ENCODE measurements around the gene RCBTB1. TPM values are rescaled to one million over a fixed set of nuclear protein-coding genes. Genes with fewer than 3 reads are reported as not detected.

Gene RCBTB1
- total and polyA plus RNA-seq, 10 of the 15 experiments (the other 5 are each of a cell fraction or from before 2014, with no cell fraction given) = 5.1 to 13.5 (median 11.2) TPM

DNA sequence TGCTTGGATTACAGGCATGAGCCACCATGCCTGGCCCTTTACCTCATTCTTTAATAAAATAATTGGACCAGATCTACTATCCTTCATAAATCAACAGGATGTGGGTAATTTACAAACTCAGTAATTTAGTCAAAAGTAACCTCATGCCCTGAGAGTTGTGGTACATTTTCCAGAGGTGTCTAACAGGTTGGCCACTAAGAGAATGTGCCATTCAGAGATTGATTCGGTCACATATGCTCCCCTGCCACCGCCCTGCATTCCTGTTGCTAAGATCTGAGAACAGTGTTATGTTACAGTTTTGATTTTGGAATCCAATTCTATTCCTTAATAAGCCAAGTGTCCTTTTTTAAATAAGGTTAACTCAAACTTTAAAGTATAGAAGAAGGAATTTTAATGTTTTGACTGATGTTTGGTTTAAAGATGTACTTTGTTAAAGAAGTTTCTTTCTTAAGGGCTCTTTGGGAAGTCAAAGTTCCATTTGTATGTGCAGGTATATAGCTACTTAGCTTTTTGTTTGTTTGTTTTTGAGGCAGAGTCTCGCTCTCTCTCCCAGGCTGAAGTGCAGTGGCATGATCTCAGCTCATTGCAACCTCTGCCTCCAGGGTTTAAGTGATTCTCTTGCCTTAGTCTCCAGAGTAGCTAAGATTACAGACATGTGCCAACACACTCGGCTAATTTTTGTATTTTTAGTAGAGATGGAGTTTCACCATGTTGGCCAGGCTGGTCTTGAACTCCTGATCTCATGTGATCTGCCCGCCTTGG lies 60.4 kb downstream of the RCBTB1 start (continued):
- TF ChIP-seq, protein P1, sequence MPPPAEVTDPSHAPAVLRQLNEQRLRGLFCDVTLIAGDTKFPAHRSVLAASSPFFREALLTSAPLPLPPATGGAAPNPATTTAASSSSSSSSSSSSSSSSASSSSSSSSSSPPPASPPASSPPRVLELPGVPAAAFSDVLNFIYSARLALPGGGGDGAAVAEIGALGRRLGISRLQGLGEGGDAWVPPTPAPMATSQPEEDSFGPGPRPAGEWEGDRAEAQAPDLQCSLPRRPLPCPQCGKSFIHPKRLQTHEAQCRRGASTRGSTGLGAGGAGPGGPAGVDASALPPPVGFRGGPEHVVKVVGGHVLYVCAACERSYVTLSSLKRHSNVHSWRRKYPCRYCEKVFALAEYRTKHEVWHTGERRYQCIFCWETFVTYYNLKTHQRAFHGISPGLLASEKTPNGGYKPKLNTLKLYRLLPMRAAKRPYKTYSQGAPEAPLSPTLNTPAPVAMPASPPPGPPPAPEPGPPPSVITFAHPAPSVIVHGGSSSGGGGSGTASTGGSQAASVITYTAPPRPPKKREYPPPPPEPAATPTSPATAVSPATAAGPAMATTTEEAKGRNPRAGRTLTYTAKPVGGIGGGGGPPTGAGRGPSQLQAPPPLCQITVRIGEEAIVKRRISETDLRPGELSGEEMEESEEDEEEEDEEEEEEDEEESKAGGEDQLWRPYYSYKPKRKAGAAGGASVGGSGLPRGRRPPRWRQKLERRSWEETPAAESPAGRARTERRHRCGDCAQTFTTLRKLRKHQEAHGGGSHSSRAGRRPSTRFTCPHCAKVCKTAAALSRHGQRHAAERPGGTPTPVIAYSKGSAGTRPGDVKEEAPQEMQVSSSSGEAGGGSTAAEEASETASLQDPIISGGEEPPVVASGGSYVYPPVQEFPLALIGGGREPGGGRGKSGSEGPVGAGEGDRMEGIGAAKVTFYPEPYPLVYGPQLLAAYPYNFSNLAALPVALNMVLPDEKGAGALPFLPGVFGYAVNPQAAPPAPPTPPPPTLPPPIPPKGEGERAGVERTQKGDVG (CRISPR knock-in tag; IDR thresholded peaks at IDR 0.05) = no peak
- no peak for TF ChIP-seq MYC (IDR thresholded peaks at IDR 0.05; ENCODE audit: insufficient read depth, insufficient read length, insufficient replicate concordance, low read length, severe bottlenecking)
- no peak for TF ChIP-seq NBN (IDR thresholded peaks at IDR 0.05)
- no peak for TF ChIP-seq MTA3 (IDR thresholded peaks at IDR 0.05; ENCODE audit: borderline replicate concordance, low read length)
- TF ChIP-seq JUND (IDR thresholded peaks at IDR 0.05; ENCODE audit: low read depth, low read length) = no peak
- no peak for TF ChIP-seq TCF12 (IDR thresholded peaks at IDR 0.05; ENCODE audit: low read depth, low read length)

DNA sequence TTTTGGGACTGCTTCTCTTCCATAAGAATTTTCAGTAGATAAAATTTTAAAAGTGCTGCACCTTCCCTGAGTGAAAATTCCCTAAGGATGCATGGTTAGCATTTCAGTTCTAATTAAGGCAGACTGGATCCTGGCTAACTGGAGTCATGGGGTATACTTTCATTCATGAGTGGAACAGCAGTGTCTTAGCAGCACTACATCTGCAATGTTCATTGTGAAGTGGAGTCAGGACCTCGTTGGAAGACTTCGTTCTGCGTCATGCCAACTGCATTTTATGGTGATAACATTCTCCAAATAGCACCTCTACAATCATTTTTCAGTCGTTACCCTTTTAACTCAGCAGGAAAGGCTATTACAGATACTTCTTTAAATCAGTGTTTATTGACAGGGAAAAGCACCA lies 64.1 kb downstream of the RCBTB1 start:
- Histone ChIP-seq H3K27me3 (replicated peaks in 1 of 2; ENCODE audit: control insufficient read depth in 2 of 2, insufficient read depth in 2 of 2, low read length in 1 of 2) (no peaks in the 10 kb centered on the region), H3K36me3 (ENCODE audit: control insufficient read depth in 2 of 2, insufficient read depth in 2 of 2, low read length in 1 of 2) (peaks cover 0 to 24% of the 10 kb centered on the region in 2 experiments; a peak in 1 of 4 replicates), H3K4me1 (ENCODE audit: control insufficient read depth, insufficient read depth, low read length) (no peaks in the 10 kb centered on the region), H3K27ac (ENCODE audit: control insufficient read depth, insufficient read depth) (no peak overlapping the region), H3K4me2 (ENCODE audit: control insufficient read depth, insufficient read depth) (no peak overlapping the region), H3K79me2 (ENCODE audit: control insufficient read depth, insufficient read depth, low read length) (no peaks in the 10 kb centered on the region), H3K9ac (ENCODE audit: control insufficient read depth, insufficient read depth, low read length) (no peak overlapping the region), H3K4me3 (no peak overlapping the region), H4K20me1 (ENCODE audit: control insufficient read depth, insufficient read depth) (no peaks in the 10 kb centered on the region), H3K9me3 (replicated peaks; ENCODE audit: control insufficient read depth, insufficient read depth, low read length) (no peaks in the 10 kb centered on the region), H2AFZ (ENCODE audit: control insufficient read depth, low read depth, low read length) (no peak overlapping the region)
- in situ Hi-C loops (cut with MboI) = no loop called here
- WGBS (ENCODE audit: insufficient coverage, insufficient replicate concordance, low lambda C conversion rate, missing lambda C conversion rate) = 94% methylated on average over 4 of the region's 4 CpGs
- CTCF ChIA-PET = no interaction called here
- intact Hi-C loops (cut with micrococcal nuclease; ENCODE audit: unreplicated experiment) = no loop called here
- FAIRE-seq = no peak
- POLR2A ChIA-PET = interaction anchor here (1.3 kb wide), 1 partner anchor 25 kb away, joined by 6 read pairs; the partner anchor contains the start of gene PHF11
- no peak for ATAC-seq
- no TSS peak for BruUV-seq (replicated peaks)
- TF ChIP-seq CREB1 (IDR thresholded peaks at IDR 0.05; ENCODE audit: low read depth) (no peak), NBN (IDR thresholded peaks at IDR 0.05) (no peak), IKZF1 (conservative IDR thresholded peaks at IDR 0.05) (no peak), FOS (IDR thresholded peaks at IDR 0.05; ENCODE audit: borderline replicate concordance, extremely low read depth, insufficient read length) (no peak), CHD4 (IDR thresholded peaks at IDR 0.05) (no peak), POLR2A (IDR thresholded peaks at IDR 0.05; ENCODE audit: low read depth, low read length) (no peak)
- TF ChIP-seq, protein P2, sequence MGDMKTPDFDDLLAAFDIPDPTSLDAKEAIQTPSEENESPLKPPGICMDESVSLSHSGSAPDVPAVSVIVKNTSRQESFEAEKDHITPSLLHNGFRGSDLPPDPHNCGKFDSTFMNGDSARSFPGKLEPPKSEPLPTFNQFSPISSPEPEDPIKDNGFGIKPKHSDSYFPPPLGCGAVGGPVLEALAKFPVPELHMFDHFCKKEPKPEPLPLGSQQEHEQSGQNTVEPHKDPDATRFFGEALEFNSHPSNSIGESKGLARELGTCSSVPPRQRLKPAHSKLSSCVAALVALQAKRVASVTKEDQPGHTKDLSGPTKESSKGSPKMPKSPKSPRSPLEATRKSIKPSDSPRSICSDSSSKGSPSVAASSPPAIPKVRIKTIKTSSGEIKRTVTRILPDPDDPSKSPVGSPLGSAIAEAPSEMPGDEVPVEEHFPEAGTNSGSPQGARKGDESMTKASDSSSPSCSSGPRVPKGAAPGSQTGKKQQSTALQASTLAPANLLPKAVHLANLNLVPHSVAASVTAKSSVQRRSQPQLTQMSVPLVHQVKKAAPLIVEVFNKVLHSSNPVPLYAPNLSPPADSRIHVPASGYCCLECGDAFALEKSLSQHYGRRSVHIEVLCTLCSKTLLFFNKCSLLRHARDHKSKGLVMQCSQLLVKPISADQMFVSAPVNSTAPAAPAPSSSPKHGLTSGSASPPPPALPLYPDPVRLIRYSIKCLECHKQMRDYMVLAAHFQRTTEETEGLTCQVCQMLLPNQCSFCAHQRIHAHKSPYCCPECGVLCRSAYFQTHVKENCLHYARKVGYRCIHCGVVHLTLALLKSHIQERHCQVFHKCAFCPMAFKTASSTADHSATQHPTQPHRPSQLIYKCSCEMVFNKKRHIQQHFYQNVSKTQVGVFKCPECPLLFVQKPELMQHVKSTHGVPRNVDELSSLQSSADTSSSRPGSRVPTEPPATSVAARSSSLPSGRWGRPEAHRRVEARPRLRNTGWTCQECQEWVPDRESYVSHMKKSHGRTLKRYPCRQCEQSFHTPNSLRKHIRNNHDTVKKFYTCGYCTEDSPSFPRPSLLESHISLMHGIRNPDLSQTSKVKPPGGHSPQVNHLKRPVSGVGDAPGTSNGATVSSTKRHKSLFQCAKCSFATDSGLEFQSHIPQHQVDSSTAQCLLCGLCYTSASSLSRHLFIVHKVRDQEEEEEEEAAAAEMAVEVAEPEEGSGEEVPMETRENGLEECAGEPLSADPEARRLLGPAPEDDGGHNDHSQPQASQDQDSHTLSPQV (IDR thresholded peaks at IDR 0.05) = no peak
- TF ChIP-seq, protein P3, sequence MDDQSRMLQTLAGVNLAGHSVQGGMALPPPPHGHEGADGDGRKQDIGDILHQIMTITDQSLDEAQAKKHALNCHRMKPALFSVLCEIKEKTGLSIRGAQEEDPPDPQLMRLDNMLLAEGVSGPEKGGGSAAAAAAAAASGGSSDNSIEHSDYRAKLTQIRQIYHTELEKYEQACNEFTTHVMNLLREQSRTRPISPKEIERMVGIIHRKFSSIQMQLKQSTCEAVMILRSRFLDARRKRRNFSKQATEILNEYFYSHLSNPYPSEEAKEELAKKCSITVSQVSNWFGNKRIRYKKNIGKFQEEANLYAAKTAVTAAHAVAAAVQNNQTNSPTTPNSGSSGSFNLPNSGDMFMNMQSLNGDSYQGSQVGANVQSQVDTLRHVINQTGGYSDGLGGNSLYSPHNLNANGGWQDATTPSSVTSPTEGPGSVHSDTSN (IDR thresholded peaks at IDR 0.05; ENCODE audit: insufficient replicate concordance, low read depth, low read length) = no peak
- SMC1A ChIA-PET (ENCODE audit: uncharacterized antibody, unreplicated experiment) = interaction anchor here (1.5 kb wide), 1 partner anchor 87 kb away, joined by 3 read pairs; no protein-coding TSS in a partner anchor
- RAD21 ChIA-PET (ENCODE audit: unreplicated experiment) = no interaction called here
- no peak for DNase-seq (ENCODE audit: low read depth, low spot score)

Data from GM12878 (cell line).